ENCODE data around the gene CCDC159.

Gene CCDC159

GRCh38 chr19:11399667-11400066 is 53.3 kb downstream of the CCDC159 start:
- no peak for FAIRE-seq

GRCh38 chr19:11400798-11401197 is 54.5 kb downstream of the CCDC159 start:
- no peak for FAIRE-seq

GRCh38 chr19:11401808-11402543 is 55.7 kb downstream of the CCDC159 start:
- no peak for FAIRE-seq

Data from G401.6 (cell line).